Esophagus mucosa (tissue), 1 donor: ENCODE data around the gene HBQ1. TPM values are rescaled to one million over a fixed set of nuclear protein-coding genes. Genes with fewer than 3 reads are reported as not detected.
"Not testable (repeated sequence)": the region's sequence is repeated elsewhere in the genome, so short reads cannot be mapped to it uniquely, and the experiment has no call there.

Experiments used
- ATAC-seq: fragments of 200-7000 bp; cut with Tn5 transposase; one replicate; pipeline ENCODE4 v1.9.1; 2020
- total RNA-seq: library from RNA; stranded (reverse); gene quantifications from one replicate; pipeline ENCODE4 v1.2.4, GENCODE V29; 2023
- donor health status: DM: yes; HTN: yes; CAD: no.

Gene HBQ1
- total RNA-seq, 1 donor from 2014 or later = not detected

DNA sequence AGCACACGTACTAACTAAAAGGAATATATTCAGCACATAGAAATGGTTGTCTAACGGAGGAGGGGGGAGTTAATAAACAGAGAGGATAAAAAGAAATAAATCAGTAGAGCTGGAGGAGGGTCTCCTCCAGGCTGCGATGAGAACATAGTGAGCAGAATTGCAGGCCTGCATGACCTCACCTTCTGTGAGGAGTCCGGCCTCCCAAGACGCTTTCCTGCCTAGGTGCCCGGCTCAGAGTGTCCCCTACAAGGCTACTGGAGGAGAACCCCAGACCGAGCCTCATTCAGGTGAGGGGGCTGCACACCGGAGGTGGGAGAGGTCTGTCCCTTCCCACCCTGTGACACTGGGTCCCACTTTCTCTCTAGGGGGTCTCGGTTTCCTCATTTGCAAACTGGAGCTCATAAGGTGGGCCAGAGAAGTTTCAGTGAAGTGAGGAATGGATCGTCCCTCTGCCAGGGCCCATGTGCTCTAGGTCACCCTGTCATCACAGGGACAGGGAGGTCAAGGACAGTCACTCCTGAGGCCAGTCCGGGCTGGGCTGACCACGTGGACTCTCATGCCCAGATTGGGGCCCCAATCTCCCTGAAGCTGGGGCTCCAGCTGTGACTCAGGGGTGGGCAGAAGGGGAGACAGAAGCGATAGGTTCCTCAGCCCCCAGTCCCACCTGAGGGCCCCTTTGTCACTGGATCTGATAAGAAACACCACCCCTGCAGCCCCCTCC, 17.8 kb upstream of the HBQ1 start:
- ATAC-seq = no peak

DNA sequence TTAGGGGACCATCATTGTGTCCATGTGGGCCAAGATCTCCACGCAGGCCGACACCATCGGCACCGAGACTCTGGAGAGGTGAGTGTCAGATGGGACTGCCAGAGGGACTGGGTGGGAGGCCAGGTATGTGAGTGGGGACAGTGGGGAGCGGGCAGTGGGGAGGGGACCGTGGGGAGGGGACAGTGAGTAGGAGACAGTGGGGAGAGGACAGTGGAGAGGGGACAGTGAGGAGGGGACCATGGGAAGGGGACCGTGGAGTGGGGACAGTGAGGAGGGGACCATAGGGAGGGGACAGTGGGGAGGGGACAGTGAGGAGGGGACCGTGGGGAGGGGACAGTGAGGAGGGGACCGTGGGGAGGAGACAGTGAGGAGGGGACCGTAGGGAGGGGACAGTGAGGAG, 17.1 kb upstream of the HBQ1 start:
- not testable (repeated sequence) for ATAC-seq

DNA sequence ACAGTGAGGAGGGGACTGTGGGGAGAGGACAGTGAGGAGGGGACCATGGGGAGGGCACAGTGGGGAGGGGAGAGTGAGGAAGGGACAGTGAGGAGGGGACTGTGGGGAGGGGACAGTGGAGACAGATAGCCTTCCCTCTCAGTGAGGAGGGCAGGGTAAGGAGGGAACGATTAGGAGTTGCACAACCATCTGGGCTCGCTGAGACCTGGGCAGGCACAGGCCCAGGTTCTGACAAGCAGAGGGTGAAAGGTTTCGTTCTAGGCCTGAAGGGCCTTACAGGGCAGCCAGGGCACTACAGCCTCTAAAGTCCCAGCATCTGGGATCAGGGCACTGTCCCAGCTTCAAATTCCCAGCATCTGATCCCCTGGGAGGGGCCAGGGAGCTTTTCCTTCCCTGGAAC, 16.6 kb upstream of the HBQ1 start:
- not testable (repeated sequence) for ATAC-seq

- ATAC-seq = peak; percentile 35
Measured at GRCh38 chr16:164134-164823, 16.0 kb upstream of the HBQ1 start.

- peak; percentile 6 for ATAC-seq
Measured at GRCh38 chr16:164827-165538, 15.3 kb upstream of the HBQ1 start.

DNA sequence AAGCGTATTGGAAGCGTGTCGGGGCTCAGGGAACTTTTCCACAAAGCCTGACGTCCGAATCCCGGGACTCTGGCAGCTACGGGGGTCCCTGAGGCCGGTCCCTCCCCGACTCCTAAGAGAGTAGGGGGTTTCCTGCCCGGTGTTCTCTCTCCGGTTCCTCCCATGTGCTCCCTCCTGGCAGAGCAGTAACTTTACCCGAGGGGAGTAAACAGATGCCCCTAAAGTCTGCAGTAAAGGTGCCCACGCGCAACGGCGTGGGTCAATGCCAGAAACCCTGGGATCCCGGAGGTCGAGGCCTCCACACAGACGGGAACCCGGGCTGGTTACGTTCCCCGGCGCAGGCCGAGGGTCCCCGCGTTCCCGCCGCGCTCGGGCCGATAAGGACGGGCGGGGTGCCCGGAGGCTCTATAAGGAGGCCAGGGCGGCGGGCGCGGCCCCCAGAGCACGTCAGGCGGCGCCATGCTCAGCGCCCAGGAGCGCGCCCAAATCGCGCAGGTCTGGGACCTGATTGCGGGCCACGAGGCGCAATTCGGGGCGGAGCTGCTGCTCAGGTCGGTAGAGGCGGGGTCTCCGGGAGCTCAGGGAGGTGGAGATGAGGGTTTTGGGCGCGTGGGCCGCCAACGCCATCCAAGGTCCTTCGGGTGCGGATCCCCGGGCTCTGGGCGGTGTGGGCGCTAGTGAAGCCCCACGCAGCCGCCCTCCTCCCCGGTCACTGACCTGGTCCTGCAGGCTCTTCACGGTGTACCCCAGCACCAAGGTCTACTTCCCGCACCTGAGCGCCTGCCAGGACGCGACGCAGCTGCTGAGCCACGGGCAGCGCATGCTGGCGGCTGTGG, 14.5 kb upstream of the HBQ1 start, which contains the start of gene HBM:
Gene HBM, plus strand, starts transcription at position 440 of the 836 bp plus-strand sequence. Its CDS starts 20 bp downstream, at position 460.
- ATAC-seq = peak; percentile 4

DNA sequence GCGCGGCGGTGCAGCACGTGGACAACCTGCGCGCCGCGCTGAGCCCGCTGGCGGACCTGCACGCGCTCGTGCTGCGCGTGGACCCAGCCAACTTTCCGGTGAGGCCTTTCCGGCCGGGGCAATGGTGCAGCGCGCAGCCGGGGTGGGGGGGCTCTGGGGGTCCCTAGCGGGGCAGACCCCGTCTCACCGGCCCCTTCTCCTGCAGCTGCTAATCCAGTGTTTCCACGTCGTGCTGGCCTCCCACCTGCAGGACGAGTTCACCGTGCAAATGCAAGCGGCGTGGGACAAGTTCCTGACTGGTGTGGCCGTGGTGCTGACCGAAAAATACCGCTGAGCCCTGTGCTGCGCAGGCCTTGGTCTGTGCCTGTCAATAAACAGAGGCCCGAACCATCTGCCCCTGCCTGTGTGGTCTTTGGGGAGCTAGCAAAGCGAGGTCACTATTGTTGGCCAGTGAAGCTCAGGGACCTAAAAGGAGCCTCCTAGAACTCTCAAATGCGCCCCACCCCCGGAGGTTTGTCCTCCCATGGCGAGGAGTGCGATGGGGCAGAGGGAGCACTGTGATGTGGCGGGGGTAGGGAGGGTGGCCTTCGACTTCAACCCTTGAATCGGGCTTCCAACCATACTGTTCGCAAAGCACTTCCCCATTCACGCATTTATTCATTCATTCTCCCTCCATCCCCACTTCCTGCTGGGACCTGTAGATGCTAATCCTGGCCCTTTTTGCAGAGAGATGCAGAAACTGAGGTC, 13.7 kb upstream of the HBQ1 start:
- ATAC-seq = no peak

DNA sequence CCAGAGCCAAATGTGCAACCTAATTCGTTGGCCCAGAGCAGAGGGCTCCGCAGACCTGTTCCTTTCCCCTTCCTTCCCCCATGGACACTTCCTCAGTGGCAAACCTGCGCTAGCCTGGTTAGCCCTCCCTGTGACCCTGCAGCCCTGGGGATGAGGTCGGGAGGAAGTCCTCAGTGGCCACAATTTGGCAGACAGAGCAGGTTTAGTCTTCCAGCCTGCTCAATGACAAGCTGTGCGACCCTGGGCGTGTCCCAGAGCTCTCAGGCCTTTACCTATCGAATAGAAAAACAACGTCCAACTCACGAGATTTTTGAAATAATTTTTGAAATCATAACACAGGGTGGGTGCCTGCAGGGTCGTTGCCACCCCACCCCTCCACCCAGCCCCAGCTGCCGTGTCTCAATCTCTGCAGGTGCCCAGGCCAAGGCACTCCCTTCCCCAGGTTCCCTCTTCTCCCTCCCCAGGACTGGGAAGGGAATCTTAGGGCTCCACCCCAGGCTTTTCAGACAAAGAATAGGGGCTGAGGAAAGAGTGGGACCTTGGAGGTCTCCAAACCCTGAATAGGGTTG, 13.1 kb upstream of the HBQ1 start:
- no peak for ATAC-seq

- ATAC-seq = no peak
Measured at GRCh38 chr16:168424-168823, 11.8 kb upstream of the HBQ1 start.

DNA sequence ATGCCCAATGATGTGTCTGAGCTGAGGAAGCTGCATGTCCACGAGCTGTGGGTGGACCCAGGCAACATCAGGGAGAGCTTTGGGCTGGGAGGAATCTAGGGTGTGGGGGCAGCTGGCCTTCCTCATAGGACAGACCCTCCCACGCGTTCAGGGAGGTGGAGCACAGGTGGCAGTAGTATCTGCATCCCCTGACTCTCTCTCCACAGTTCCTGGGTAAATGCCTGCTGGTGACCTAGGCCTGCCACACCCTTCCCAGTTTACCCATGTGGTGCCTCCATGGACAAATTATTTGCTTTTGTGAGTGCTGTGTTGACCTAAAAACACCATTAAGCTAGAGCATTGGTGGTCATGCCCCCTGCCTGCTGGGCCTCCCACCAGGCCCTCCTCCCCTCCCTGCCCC, 11.2 kb upstream of the HBQ1 start:
- ATAC-seq = no peak

- peak; percentile 37 for ATAC-seq
Measured at GRCh38 chr16:170088-170507, 10.2 kb upstream of the HBQ1 start.

GRCh38 chr16:170788-171187, 9.5 kb upstream of the HBQ1 start:
- no peak for ATAC-seq

GRCh38 chr16:172374-172941, 7.8 kb upstream of the HBQ1 start, which contains the start of gene HBA2:
Gene HBA2, plus strand, starts transcription at chr16:172876. Its CDS starts 37 bp downstream, at chr16:172913.
- ATAC-seq = peak; percentile 23

- not testable (repeated sequence) for ATAC-seq
Measured at GRCh38 chr16:173211-173854, 6.9 kb upstream of the HBQ1 start.

GRCh38 chr16:173928-174769, 6.1 kb upstream of the HBQ1 start:
- peak; percentile 11 for ATAC-seq

DNA sequence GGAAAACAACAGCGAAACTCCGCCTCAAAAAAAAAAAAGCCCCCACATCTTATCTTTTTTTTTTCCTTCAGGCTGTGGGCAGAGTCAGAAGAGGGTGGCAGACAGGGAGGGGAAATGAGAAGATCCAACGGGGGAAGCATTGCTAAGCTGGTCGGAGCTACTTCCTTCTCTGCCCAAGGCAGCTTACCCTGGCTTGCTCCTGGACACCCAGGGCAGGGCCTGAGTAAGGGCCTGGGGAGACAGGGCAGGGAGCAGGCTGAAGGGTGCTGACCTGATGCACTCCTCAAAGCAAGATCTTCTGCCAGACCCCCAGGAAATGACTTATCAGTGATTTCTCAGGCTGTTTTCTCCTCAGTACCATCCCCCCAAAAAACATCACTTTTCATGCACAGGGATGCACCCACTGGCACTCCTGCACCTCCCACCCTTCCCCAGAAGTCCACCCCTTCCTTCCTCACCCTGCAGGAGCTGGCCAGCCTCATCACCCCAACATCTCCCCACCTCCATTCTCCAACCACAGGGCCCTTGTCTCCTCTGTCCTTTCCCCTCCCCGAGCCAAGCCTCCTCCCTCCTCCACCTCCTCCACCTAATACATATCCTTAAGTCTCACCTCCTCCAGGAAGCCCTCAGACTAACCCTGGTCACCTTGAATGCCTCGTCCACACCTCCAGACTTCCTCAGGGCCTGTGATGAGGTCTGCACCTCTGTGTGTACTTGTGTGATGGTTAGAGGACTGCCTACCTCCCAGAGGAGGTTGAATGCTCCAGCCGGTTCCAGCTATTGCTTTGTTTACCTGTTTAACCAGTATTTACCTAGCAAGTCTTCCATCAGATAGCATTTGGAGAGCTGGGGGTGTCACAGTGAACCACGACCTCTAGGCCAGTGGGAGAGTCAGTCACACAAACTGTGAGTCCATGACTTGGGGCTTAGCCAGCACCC, 5.0 kb upstream of the HBQ1 start:
- no peak for ATAC-seq

- peak; percentile 2 for ATAC-seq
Measured at GRCh38 chr16:176006-176405, 4.3 kb upstream of the HBQ1 start.
